GM18870 (cell line): Measurements from ENCODE around the gene AGGF1.
A peak's percentile ranks its signal among the peaks of the same experiment; 100 is the strongest.
"Not testable (repeated sequence)": the region's sequence is repeated elsewhere in the genome, so short reads cannot be mapped to it uniquely, and the experiment has no call there.

Source experiments
- ATAC-seq: cut with Tn5 transposase; IDR thresholded peaks from one replicate; pipeline ENCODE4 v1.9.1; 2021; ENCODE audit warnings: moderate library complexity; ENCODE audit not compliant: unreplicated experiment

The AGGF1 gene

GRCh38 chr5:77024490-77024889 is 5.7 kb upstream of the AGGF1 start:
- no peak for ATAC-seq

DNA sequence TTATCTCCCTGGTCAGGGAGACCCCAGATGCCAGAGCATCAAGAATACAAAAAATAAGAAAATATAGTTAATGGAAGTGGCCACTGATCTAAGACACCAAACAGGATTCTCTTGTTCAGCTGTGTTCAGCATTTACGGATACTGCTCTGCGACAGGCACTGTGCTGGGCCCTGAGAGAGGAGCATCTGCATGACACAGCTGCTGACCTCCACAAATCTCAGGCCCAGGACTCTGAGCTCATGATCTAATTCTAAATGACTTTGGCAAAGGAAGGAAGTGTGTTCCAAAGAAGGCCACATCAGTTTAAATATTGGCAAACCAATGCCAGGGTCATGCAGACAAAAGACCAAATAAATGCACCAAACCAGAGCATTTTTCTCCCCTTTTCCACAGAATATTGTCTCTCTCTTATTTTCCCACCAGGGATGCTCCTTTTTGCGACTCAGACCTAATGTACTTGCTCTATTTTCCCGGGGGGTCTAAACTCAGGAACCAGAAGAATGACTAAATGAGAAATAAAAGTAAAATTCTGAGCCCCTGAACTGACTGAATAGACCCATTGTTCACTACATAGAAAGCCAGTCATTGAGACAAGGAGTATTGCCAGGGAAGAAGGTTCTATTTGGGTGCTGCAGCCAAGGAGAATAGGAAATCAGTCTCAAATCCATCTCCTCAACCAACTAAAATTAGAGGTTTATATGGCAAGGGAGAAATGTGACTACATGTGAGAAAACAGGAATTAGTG is 1.4 kb upstream of the AGGF1 start:
- ATAC-seq, result no peak

GRCh38 chr5:77029376-77029885 is 773 bp upstream of the AGGF1 start:
- ATAC-seq, result no peak

DNA sequence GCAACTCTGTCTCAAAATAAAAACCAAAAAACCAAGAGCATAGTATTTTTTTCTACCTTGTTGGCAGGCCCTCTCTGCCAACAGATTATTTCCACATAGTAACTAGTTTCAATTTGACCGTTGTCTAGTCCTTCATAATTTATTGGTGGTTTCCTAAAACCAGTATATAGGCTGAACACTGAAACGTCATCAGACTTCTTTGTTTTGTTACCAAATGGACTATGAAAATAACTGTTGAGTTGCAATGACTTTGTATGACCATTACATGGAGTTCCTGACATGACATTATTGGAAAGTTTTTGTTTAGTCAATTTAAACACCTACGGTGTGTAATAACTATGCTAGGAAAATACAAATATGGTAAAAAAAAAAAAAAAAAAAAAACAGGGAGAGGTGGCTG is 1.7 kb downstream of the AGGF1 start:
- ATAC-seq, result no peak

DNA sequence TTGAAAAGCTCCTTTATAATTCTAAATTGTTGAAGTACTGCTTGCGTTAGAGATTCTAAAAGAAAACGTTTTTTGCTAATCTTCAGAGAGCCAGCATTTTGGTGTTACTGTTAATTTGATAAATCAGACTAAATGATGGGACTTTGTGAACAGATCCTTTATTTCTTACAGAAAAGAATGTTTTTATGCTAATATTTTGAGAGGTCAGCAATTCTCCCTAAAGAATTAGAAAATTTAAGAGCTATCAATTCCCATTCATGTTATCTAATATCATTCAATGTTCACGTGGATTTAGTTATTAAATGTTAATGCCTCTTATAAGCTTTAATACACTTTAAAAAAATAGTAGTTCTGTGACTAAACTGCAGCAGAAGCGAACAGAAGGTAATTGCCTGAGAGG is 2.4 kb downstream of the AGGF1 start:
- ATAC-seq, result no peak

- ATAC-seq, result no peak
Measured at GRCh38 chr5:77033338-77033737, 3.1 kb downstream of the AGGF1 start.

DNA sequence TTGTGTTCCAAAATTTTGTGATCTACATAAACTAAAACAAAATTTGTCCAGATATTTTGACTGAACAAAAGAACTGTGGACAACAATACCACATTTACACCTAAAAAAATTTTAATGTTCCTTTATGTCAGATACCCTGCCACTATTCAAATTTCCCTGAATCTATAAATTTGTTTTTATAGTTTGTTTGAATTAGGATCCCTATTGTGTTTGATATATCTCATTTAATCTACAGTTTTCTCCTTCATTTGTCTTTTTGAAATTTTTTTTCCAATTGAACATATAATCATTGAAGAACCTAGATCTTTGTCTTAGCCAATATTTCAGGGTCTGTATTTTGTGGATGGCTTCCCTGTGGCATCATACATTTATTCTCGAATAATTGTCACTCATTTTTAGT is 5.7 kb downstream of the AGGF1 start:
- no peak for ATAC-seq

DNA sequence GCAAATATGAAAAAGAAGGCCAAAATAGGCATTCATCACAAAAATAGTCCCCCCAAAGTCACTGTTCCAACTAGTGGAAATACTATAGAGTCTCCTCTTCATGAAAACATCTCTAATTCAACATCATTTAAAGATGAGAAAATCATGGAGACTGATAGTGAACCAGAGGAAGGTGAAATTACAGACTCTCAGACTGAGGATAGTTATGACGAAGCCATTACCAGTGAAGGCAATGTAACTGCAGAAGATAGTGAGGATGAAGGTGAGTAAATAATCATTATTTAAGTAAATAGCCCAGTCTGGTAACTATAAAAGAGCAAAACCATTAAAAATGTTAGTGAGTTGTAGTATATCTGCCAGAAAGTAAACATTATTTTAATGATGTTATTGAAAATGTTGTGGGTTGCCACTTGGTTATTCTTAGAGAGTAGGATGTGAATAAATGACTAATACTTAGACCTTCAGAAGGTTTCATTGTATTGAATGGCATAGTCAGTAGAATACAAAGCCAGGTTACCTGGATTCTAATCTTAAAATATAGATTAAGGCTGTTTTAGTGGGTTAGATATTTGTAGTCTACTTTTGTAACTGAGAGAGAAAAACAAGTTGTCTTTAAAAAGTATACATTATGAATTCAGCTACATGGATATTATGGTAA is 16.3 kb downstream of the AGGF1 start:
- no peak for ATAC-seq

GRCh38 chr5:77064040-77064439 is 33.8 kb downstream of the AGGF1 start:
- ATAC-seq, result no peak

DNA sequence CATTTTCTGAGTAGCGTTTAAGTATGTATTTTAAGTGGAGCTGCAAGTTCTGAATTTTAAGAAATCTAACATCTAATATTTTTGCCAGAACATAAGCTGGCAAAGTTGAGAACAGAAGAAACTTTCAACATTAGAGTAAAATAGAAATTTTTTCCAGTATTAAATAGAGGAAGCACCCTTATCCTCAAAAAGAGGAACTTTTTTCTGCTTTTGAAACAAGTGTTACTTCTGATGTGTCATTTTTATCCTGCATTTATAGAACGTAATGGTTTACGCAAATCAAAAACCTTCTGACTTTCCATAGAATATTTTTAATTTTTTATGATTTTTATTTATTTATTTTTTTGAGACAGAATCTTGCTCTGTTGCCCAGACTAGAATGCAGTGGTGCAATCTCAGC is 35.1 kb downstream of the AGGF1 start:
- no peak for ATAC-seq

GRCh38 chr5:77066184-77066583 is 36.0 kb downstream of the AGGF1 start:
- peak; percentile 19 for ATAC-seq

- peak; percentile 72 for ATAC-seq
Measured at GRCh38 chr5:77066823-77067442, 36.7 kb downstream of the AGGF1 start.

- no peak for ATAC-seq
Measured at GRCh38 chr5:77073667-77074066, 43.5 kb downstream of the AGGF1 start.

DNA sequence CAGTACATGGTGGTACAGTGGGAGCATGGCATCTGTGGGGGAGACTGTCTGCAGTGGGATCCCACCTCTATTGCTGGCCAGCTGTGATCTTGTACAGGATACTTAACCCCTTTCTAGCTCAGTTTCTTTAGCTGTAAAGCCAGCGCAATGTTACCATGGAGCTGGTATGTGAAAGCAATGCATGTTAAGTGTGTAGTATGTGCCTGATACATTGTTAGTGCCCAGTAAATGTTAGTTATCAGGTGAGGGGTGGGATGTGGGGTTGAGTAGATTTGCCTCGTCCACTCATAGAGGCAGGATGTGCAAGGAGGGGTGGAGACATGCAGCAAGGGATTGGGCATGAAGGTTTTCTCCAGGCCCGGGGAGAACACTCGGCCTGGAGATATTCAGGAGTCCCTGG is 44.5 kb downstream of the AGGF1 start:
- ATAC-seq, result no peak

DNA sequence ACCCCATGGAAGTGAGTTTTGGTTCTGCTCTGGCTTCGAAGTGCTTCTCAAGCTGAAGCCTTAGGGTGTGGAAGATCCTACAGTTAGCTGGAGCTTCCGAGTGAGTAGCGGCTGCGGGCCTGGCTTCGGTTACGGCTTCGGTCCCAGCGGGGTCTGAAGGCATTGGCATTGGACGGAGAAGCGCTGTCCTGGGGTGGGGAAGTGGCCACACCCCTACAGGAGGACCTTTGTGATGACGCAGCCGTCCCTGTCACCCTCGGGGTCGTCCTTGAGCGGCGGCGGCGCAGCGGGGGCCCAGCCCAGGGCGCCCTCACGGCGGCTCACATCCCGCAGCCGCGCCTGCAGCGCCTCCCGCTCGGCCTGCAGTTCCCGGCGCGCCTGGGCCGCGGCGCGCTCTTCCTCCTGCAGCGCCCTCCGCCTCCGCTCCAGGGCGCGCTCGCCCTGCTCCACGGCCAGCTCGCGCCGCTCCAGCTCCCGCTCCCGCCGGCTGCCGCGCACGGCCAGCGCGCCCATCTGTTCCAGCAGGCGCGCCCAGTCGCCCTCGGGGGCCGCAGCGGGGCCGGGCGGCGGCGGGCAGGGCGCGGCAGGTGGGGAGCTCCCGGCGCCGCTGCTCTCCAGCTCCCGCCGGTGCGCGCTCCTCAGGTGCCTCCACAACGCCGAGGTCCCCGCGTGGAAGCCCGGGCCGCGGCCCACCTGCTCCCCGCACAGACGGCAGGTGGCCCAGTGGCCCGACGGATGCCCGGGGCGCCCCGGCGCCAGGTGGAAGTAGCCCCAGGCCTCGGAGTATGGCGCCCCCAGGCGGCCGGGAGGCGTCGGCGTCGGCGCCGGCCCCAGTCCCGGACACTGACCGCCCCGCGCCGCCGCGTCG is 47.0 kb downstream of the AGGF1 start:
- ATAC-seq, result no peak

GRCh38 chr5:77077829-77078176 is 47.6 kb downstream of the AGGF1 start:
- ATAC-seq, result no peak

- ATAC-seq, result not testable (repeated sequence)
Measured at GRCh38 chr5:77080479-77080878, 50.3 kb downstream of the AGGF1 start.

GRCh38 chr5:77080905-77081304 is 50.7 kb downstream of the AGGF1 start:
- ATAC-seq, result no peak

- no peak for ATAC-seq
Measured at GRCh38 chr5:77082280-77082679, 52.1 kb downstream of the AGGF1 start.

DNA sequence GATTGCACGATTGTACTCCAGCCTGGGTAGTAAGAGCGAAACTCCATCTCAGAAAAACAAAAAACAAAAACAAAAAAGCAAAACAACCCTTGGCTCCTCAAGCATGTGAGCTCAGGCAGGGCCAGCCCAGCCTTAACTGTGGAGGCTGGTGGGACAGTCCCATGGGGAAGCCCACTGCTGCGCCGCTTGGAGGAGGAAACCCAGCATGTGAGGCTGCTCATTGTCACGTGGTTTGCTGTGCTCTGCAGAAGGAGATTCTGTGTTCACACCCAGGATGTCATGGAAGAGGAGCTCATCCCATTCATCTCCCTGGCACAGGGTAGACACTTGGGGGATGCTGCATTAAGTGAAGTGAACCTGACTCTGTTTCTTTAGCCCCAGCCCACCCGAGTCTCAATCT is 52.9 kb downstream of the AGGF1 start:
- no peak for ATAC-seq

- no peak for ATAC-seq
Measured at GRCh38 chr5:77086368-77086688, 56.1 kb downstream of the AGGF1 start.
